Activated CD4-positive, alpha-beta T cell treated with anti-CD3 and anti-CD28 coated beads, Interleukin-2, amount 50 U/mL, for 24 hours (primary cell): ENCODE data around the gene TMEM131L.

ENCODE experiments used
- DNase-seq, 2 donors: peaks; one replicate each; pipeline ENCODE4 v3.0.0-alpha.2; 2020; ENCODE audit warnings: low read depth in 1 of 2, low spot score in 1 of 2

TMEM131L gene

GRCh38 chr4:153612878-153613277 is 146.7 kb downstream of the TMEM131L start:
- DNase-seq, result no peak

DNA sequence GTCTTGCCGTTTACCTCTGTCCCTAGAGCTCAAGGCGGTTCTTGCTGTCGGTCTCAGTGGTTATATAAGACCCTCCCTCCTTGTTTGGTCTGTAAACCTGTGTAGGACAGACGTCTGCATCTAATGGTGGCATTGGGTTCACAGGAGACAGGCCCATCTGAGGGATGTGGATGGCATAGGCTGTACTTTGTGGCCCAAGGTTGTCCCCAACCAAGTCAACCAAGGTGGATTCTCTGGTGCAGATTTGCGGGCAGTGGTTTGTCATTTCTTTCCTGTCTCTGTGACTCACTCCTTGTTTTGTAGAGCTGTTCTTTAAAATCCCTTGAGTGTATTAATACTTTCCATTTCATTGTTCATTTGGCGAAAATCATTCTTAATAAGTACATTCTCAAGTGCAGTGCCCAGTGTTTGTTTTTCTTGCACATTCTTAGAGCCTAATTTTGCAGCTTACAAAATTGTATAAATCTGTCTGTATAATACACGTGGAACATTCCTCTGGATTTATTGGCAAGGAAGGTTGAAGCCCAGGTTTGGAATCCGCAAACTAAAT is 149.9 kb downstream of the TMEM131L start:
- DNase-seq, result peak in 1 of 2 donors; percentile 52

DNA sequence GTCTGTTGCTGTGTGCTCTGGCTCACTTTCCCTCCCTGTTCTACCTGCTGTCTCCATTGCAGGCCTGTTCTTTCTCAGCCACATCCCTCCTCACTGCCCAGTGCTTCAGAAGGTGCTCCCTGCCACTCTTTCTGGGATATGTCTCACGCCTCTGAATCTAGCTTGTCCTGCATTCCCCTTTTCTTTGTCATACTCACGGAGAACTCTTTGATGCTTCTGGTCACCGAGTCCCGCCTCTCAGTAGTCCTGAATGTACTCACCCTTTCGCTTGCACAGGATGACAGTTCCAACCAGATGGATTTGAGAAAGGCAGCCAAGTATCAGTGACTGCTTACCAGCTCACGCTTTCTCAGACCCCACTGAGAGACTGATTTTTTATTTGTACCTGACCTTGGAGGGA is 152.7 kb downstream of the TMEM131L start:
- no peak for DNase-seq

DNA sequence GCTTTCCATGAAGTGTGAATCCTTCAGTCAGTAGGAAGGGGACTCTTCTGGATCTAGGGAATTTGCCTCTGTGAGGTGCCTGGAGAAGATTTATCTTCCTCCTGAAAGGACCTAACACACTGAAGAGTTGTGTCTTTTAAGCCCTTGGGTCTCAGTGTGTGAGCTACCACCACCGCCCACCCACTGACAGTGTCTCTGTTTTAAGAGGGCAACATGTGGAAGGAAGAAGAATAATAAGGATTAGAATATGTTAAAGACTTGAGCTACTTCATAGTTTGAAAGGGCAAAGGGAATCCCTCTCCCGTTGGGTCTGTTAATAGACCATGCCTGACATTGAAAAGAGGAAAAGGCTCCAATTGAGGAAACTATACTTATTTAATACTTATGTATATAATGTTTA is 153.7 kb downstream of the TMEM131L start:
- no peak for DNase-seq

DNA sequence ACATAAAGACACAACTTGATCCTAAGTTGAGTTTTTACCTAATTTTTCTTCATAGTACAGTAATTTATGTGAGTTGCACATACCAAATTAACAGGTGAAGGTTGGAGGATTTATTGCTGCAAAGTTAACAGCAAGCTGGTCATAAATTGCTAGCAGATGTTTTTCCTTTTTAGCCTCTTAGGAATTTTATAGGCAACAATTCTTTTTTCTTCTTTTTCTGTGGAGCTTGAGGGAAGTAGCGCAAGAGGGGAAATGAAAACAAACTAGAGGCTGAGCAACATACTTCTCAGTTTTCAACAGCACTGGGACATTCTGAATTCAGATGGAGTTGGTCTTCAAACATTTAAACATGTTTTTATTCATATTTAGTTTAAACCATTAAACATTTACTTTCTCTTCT is 154.2 kb downstream of the TMEM131L start:
- DNase-seq, result no peak

GRCh38 chr4:153622093-153622492 is 155.9 kb downstream of the TMEM131L start:
- no peak for DNase-seq

- DNase-seq, result no peak
These were observed 156.6 kb downstream of the TMEM131L start for GRCh38 chr4:153622778-153623240.

- DNase-seq, result no peak
These were observed 157.3 kb downstream of the TMEM131L start for GRCh38 chr4:153623491-153623890.

- no peak for DNase-seq
These were observed 162.7 kb downstream of the TMEM131L start for GRCh38 chr4:153628796-153629315.

- no peak for DNase-seq
These were observed 163.6 kb downstream of the TMEM131L start for GRCh38 chr4:153629776-153630175.

DNA sequence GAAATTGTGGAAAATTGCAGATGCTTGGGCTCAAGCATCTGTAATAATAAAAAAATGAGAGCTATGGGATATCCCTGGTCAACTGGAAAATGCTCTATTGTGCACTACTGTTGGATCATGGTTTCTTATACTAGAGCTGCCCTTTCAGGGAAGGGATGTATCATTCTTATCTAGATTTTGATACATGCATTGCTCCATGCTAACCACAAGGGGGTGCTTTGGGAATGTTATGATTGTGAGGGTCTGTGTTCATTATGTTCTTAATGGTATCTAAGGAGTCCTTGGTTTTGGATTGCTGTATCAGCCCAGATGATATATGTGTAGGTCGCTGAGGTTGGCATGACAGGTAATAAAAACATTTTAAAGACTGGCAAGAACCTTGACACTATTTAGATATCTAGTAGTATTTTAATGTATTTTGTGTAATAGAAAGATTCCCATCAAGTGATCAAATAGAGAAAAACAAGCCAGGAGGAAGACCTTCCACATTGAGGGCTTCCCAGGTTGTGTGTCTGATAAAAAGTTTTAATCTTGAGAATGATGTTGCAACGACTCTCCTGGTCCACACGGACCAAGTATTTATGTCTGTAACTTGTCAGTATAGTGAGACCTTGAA is 168.7 kb downstream of the TMEM131L start:
- no peak for DNase-seq

DNA sequence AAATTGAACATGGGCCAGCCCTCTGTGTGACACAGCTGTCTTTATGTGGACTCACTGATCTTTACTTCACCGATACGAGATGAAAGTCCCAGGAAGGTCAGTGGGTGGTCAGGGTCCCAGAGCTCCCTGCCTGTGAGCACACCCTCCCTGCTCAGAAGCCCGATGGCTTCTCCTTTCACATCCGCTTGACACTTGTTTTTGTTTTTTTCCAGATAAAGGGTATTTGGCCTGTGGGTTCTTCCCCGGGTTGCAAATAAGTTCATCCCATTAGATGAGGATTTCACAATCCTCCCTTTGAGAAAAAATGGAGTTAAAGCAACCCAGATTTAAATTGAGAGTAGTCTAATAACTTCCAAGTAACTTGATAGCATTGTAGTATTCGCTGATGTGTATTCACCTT is 169.7 kb downstream of the TMEM131L start:
- DNase-seq, result no peak

- no peak for DNase-seq
These were observed 171.0 kb downstream of the TMEM131L start for GRCh38 chr4:153637201-153637600.

GRCh38 chr4:153638011-153638410 is 171.9 kb downstream of the TMEM131L start:
- no peak for DNase-seq

- DNase-seq, result no peak
These were observed 172.8 kb downstream of the TMEM131L start for GRCh38 chr4:153638999-153639398.

DNA sequence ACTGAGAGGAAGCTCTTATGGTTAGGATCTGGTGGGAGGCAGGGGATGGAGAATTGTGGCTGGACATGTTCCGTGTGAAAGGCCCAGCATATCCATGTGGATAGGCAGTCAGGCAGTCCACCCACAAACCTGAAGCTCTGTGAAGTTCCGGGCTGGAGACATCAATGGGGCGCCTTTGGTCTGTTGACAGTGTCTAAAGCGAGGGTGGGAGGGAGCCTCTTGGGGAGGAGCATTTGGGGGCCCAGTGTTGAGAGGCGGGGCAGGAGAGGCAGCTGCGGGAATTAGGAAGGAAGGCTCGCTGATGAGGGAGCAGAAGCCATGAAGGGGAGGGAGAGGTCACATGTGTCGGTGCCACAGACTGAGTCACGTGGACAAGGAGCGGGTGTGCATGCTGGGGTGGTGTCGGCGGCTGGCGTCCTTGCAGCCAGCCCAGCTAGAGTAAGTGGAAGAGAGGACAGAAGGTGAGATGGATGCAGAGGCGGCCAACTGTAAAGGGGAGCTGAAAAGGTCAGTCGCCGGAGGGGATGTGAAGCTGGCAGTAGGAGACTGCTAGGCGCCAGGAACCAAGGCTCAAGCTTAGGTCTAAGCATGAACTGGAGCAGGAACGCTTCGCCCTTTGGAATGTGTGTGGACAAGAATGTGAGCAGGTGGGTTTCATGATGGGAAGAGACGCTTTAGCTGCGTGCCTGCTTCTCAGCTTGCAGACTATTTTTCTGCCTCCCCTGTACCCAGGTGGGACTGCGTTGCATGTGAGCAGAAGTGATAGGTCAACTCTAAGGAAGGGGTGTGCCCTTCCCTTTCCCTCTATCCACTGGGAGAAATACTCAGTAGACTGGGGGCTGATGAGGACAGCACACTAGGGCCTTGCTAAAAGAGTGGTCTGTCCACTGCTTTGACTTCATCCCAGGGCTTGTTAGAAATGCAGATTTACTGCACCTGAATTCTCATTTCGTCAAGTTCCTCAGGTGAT is 174.0 kb downstream of the TMEM131L start:
- no peak for DNase-seq

DNA sequence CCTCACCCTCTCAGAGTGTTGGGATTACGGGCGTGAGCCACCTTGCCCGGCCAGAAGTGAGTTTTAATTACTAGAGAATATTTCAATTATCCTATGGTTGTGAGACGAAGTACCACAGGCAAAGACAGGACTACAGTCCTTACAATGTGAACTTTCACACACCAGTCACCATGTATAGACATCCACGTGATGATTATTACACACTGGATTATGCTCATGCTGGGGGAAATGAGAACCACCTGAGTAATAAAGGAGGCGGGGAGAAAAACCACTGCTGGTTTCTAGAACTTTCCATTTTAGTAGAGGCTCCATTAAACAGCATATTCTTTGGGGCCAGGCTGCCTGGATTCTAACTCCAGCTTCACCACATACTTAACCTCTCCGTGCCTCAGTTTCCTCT is 175.4 kb downstream of the TMEM131L start:
- no peak for DNase-seq

- peak in 1 of 2 donors; percentile 18 for DNase-seq
These were observed 177.5 kb downstream of the TMEM131L start for GRCh38 chr4:153643406-153644383.

- DNase-seq, result no peak
These were observed 179.0 kb downstream of the TMEM131L start for GRCh38 chr4:153645183-153645582.

DNA sequence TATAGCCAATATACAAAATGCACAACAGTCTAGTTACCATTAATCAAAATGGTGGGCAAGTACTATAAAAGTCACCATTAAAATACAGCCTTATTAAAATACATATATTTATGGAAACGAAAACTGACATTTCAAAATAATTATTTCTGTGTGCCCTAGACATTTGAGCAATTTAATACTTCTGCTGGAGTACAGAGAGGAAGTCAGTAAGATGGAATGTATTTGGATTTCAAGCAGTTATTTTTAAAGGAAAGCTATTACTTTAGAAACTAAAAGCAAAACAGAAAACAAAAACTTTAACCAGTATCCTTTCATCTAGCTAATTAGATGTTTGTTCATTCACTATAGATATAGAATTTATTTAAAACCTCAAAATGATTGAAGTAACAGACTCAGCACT is 180.1 kb downstream of the TMEM131L start:
- no peak for DNase-seq

DNA sequence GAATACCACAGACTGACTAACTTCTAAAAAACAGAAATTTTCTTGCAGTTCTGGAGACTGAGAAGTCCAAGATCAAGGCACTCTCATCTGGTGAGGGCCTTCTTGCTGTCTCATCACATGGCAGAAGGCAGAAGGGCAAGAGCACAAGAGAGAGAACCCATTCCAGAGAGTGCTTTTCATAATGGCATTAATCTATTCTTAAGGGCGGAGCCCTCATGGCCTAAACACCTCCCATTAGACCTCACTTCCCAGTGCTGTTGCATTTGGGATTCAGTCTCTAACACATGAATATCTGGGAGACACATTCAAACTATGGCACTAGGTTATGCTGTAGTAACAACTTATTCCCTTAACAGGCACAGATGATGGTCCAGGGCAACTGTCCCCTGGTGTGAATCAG is 180.8 kb downstream of the TMEM131L start:
- DNase-seq, result no peak
